ENCODE results near the gene SPR. TPM values are rescaled to one million over a fixed set of nuclear protein-coding genes. Genes with fewer than 3 reads are reported as not detected.

SPR gene
- total and polyA plus RNA-seq, 2 of the 4 experiments (the other 2 are of a cell fraction), result 14.3 to 17.4 TPM

DNA sequence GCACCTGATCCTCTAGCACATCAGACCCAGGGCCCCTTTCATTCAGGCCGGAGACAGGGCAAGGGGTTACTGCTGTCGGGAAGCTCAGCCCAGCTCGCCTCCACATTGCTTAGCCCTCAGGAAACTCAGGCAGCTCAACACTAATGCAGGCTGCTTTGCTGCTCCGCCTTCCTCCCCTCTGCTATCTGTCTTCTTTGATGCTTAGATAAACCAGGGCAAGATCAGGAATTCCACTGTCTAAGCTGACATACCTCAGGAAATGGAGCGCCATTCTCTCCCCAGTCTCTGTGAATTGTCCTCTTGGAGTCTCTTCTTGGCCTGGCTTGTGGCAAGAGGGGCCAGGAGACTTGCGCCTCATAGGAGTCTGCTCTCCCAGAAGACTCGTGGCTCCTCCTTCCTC is 35.9 kb upstream of the SPR start:
- no peak for ATAC-seq (ENCODE audit: low read depth)

More for the DNA sequence above, 35.9 kb upstream of the SPR start:
- H3K4me3 ChIP-seq (ENCODE audit: insufficient read depth, low read depth, low read length), result no peak overlapping the region
- intact Hi-C loops (cut with micrococcal nuclease), result no loop called here
- no peak overlapping the region for H4K91ac ChIP-seq (ENCODE audit: insufficient read depth, low read depth, low read length)
- no peak overlapping the region for H2BK15ac ChIP-seq (ENCODE audit: low read depth, low read length)
- H2BK120ac ChIP-seq (ENCODE audit: low read depth, low read length), result no peak overlapping the region
- TF ChIP-seq CTCF (conservative IDR thresholded peaks at IDR 0.05; ENCODE audit: low read depth, low read length) (no peak), MAFK (IDR thresholded peaks at IDR 0.05; ENCODE audit: low read depth, low read length) (no peak), CEBPB (IDR thresholded peaks at IDR 0.05; ENCODE audit: low read depth, low read length) (no peak), RAD21 (IDR thresholded peaks at IDR 0.05; ENCODE audit: low read length) (no peak), ELK1 (IDR thresholded peaks at IDR 0.05; ENCODE audit: borderline replicate concordance, low read depth, low read length) (no peak), USF2 (IDR thresholded peaks at IDR 0.05; ENCODE audit: low read depth, low read length) (no peak), POLR2A (IDR thresholded peaks at IDR 0.05; ENCODE audit: low read depth, low read length) (no peak), SMC3 (IDR thresholded peaks at IDR 0.05; ENCODE audit: low read depth, low read length) (no peak), MXI1 (IDR thresholded peaks at IDR 0.05; ENCODE audit: borderline replicate concordance, low read depth, low read length) (no peak), CHD1 (IDR thresholded peaks at IDR 0.05; ENCODE audit: low read depth, low read length) (no peak), MAZ (IDR thresholded peaks at IDR 0.05; ENCODE audit: borderline replicate concordance, low read depth, low read length) (no peak), NFE2L2 (IDR thresholded peaks at IDR 0.05; ENCODE audit: low read depth, low read length) (no peak), BHLHE40 (IDR thresholded peaks at IDR 0.05; ENCODE audit: low read depth, low read length) (no peak), FOS (IDR thresholded peaks at IDR 0.05; ENCODE audit: low read depth, low read length) (no peak), RFX5 (IDR thresholded peaks at IDR 0.05; ENCODE audit: low read depth, low read length) (no peak), RCOR1 (IDR thresholded peaks at IDR 0.05; ENCODE audit: insufficient replicate concordance, low read length) (no peak)
- 40% methylated on average over 1 of the region's 7 CpGs; no CpG with 5 or more reads in 1 of the 2 experiments for WGBS, 2 experiments (ENCODE audit: extremely low coverage in 2 of 2, insufficient read length in 1 of 2)
- no peaks in the 10 kb centered on the region for H3K36me3 ChIP-seq (ENCODE audit: control insufficient read depth, insufficient read depth, low read length)
- peak overlapping the region; percentile 24 for H2AFZ ChIP-seq (replicated peaks; ENCODE audit: low read length, poor library complexity)
- H2AK5ac ChIP-seq (ENCODE audit: low read depth, low read length), result no peak overlapping the region
- peaks cover 59% of the 10 kb centered on the region for H3K27me3 ChIP-seq (ENCODE audit: control insufficient read depth, insufficient read depth, low read length)
- peaks cover 1% of the 10 kb centered on the region; the same call in 1 of the 2 replicates for H3K9me3 ChIP-seq (ENCODE audit: control insufficient read depth, insufficient read depth, low read length)
- ChIA-PET CTCF (interaction anchor here (1.0 kb wide), 1 partner anchor 11 kb away, joined by 5 read pairs; no protein-coding TSS in a partner anchor), POLR2A (ENCODE audit: unreplicated experiment) (no interaction called here)
- no peak overlapping the region for H3K9ac ChIP-seq (ENCODE audit: low read depth, low read length)
- H3K27ac ChIP-seq (ENCODE audit: insufficient read depth, low read length), result no peak overlapping the region
- H3K4me1 ChIP-seq (ENCODE audit: control insufficient read depth, insufficient read depth, low read length), result no peaks in the 10 kb centered on the region
- no peak overlapping the region for H3K23ac ChIP-seq (ENCODE audit: low read depth, low read length)
- H3K18ac ChIP-seq (ENCODE audit: low read depth, low read length), result no peak overlapping the region
- H3K79me1 ChIP-seq (ENCODE audit: low read depth in 1 of 2, low read length in 2 of 2), result no peaks in the 10 kb centered on the region
- no peak overlapping the region for H2AK9ac ChIP-seq (replicated peaks; ENCODE audit: low read depth, low read length, poor library complexity)
- no peak overlapping the region for H4K8ac ChIP-seq (ENCODE audit: low read depth in 2 of 2, low read length in 2 of 2)
- dilution Hi-C loops (cut with HindIII; ENCODE audit: low sequenced_read_pairs, unreplicated experiment), result no loop called here
- no peak overlapping the region for H3K4ac ChIP-seq (ENCODE audit: low read depth, low read length)
- no peak overlapping the region for H2BK20ac ChIP-seq (ENCODE audit: low read depth, low read length)
- BruUV-seq (replicated peaks), result no TSS peak
- H3K56ac ChIP-seq (ENCODE audit: extremely low read depth, insufficient read depth, low read length), result no peak overlapping the region
- no peak overlapping the region for H3K4me2 ChIP-seq (ENCODE audit: low read depth, low read length)
- H2BK5ac ChIP-seq (ENCODE audit: low read depth, low read length, poor library complexity, severe bottlenecking), result no peak overlapping the region
- in situ Hi-C loops (cut with MboI; ENCODE audit: low sequenced_read_pairs), result loop anchor here (5.0 kb wide), 1 partner anchor 74 kb away; no protein-coding TSS in a partner anchor
- no peak for DNase-seq
- no peaks in the 10 kb centered on the region for H4K20me1 ChIP-seq (ENCODE audit: insufficient read depth, low read length)
- no peaks in the 10 kb centered on the region for H3K9me1 ChIP-seq (ENCODE audit: insufficient read depth, low read length)
- H3K14ac ChIP-seq (replicated peaks; ENCODE audit: low read depth, low read length), result no peak overlapping the region
- H4K5ac ChIP-seq (ENCODE audit: low read depth, low read length), result no peak overlapping the region
